ENCODE measurements around the gene STEAP3. TPM values are rescaled to one million over a fixed set of nuclear protein-coding genes. Genes with fewer than 3 reads are reported as not detected.

STEAP3 gene
- not detected for total RNA-seq

GRCh38 chr2:119223521-119224390 is at the start of gene STEAP3:
TSS of gene STEAP3 (plus strand) at chr2:119223834. CDS start at chr2:119231013, 7,179 bp downstream.
- DNase-seq, result no peak

GRCh38 chr2:119174216-119174992 is 49.2 kb upstream of the STEAP3 start:
- DNase-seq, result peak; percentile 32

- no peak for DNase-seq
Measured at GRCh38 chr2:119174993-119175347, 48.7 kb upstream of the STEAP3 start.

DNA sequence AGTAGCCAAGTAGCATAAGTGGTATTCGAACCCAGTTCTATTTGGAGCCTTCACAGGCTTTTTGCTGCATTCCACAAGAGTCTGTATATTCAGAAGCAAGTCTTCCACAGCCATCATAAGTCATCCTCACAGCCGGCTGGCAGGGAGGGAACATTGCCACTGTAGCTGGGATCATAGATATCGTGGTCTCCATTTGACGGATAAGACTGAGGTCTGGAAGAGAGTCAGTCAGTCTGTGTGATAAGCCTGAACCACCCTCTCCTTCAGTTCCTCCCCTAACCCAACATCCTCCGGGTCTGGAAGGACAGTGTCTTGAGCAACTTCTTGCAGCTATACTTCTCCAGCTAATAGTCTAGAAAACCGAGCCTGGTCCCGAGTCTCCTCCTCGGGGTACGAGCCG is 48.1 kb upstream of the STEAP3 start:
- DNase-seq, result no peak

DNA sequence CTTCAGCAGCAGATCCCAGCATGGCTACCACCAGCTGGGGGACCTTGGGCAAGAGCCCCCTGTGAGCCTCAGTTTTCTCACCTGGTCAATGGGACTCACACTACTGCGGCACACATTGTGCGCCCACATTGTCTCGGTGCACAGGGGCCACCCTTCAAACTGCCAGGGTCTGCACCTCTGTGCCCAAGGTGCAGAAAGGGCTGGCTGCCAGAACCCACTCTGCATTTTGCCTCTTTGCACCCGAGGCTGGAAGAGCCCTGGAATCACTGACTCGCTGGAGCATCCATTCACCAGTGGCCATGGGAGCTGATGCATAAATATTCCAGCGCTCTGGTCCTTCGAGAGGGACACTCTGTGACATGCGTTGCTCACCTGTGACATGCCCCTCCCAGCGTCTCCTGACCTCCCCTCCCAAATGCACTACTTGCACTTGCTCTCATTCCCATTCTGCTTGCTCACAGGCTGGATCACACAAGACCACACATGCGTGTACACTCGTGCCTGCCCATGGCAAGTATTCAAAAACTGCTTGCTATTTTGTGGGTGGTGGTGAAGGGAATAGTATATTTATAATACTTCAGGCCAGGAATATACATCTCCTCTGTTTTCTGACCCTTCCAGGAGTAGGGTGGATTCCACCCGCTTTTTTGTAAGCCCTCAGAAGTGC is 46.3 kb upstream of the STEAP3 start:
- no peak for DNase-seq

GRCh38 chr2:119177838-119178190 is 45.8 kb upstream of the STEAP3 start:
- no peak for DNase-seq

GRCh38 chr2:119178776-119179175 is 44.9 kb upstream of the STEAP3 start:
- no peak for DNase-seq

DNA sequence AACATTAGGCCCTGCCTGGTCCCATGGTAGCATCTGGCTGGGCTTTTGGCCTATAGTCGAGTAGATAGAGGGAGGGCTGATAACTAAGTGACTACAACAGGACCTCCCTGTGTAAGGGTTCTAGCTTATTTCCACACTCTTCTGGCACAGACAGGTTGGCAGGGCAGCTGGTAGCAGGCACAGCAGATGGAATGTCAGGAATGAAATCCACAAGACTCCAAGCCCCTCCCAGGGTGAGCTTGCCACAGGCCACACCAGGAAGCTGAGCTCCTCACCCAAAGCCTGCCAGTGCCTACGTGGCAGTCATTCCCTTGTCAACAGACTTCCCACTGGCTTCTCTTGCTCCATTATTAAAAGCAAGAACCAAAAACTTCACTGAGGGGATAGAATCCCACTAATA is 44.4 kb upstream of the STEAP3 start:
- no peak for DNase-seq

- no peak for DNase-seq
Measured at GRCh38 chr2:119179991-119180390, 43.6 kb upstream of the STEAP3 start.

GRCh38 chr2:119180892-119181291 is 42.7 kb upstream of the STEAP3 start:
- DNase-seq, result no peak

DNA sequence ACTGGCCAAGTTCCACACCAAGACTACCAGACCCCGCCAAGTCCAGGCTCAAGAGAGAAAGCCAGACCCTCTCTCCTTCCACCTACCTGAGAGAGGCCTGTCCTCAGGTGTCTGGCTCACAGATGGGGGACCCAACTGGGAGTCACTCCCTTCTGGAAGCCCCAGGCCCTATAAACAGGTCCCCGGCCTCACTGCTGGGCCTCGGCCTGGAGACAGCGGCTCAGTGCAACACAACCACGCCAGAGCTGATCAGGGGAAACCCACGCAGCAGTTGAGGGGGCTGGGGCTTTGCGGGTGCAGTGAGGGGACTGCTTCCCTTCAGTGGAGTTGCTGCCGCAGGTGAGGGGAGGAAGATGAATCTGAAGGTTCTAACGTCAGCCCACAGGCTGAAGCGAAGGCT is 42.2 kb upstream of the STEAP3 start:
- no peak for DNase-seq

- no peak for DNase-seq
Measured at GRCh38 chr2:119181791-119182445, 41.7 kb upstream of the STEAP3 start.

GRCh38 chr2:119184512-119184911 is 39.1 kb upstream of the STEAP3 start:
- DNase-seq, result no peak

GRCh38 chr2:119190321-119191111 is 33.1 kb upstream of the STEAP3 start:
- no peak for DNase-seq

DNA sequence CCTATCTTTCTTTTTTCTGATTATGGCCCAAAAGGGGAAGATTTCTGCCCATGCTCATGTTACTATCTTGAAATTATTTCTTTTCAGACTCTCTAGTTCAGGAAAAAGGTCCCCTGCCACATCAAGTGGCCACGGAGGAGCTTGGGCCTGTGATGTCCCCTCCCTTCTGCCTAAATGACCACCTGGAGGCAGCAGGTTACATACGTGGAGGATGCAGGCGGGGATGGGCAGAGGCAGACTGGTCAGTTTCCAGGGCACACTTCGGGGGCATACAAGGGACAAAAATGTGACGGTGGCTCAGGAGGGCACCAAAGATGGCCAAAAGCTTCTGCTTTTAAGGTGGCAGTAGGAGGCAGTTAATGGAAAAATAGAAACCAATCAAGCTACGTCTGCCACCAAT is 30.7 kb upstream of the STEAP3 start:
- no peak for DNase-seq

DNA sequence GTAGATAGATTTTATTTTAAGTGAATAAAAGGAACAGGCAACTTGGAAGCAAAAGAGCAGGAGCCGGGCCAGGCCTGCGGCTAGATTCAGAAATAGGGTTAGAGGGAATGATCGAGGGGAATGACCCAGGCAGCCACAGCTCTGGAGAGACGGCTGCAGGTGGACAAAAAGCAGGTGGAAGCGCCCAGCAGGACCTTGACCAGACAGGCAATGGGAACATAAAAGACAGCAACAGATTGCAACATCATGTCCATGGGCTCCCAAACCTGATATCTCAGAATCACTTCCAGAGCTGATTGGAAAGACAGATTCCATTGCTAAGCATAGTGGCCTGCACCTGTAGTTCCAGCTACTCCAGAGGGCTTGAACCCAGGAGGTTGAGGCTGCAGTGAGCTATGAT is 28.6 kb upstream of the STEAP3 start:
- no peak for DNase-seq

GRCh38 chr2:119195887-119196286 is 27.7 kb upstream of the STEAP3 start:
- DNase-seq, result no peak

- no peak for DNase-seq
Measured at GRCh38 chr2:119196301-119197125, 27.1 kb upstream of the STEAP3 start.

DNA sequence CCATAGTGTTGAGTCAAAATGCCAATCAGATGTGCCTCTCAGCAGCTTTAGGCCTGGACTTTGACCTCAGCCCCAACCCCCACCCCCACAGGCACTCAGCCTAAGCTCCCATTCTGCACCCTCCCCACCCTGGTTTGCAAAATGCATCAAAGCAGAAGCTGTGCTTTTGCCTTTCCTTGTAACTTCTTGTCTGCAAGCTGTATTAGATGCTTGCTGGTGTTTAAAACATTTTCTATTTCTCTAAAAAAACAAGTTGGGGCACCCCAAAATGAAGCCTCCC is 26.6 kb upstream of the STEAP3 start:
- DNase-seq, result no peak

DNA sequence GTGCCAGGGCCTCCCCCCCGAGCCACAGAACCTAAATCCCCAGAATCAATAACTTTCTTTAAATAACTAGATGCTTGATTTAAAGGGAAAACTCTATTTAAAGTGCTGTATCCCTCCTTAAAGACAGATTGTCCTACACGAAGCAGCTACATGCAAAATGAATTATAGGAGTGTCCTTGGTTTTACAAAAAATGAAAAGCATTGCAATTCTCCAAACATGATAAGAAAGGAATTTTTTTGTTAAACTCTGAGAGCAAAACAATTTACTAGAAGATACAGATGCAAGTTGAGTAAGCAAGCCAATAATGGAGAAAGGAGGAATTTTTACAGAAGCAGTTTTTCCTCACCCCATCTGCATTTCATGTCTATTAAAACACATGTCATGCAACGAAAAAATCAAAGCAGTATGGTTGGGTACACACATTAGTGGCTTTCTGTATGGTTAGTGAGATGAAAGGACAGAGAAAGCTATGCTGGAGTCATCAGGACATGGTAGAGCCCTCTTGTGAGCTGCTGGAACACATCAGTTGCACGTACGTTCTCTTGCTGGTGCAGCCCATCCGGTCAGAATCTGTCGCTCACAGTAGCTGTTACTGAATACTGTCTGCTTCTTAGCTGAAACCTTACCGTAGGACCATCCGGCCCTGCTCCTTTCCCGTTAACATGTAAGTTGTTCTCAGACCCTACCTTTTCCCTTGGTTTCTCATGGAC is 25.9 kb upstream of the STEAP3 start:
- DNase-seq, result no peak
